Central memory CD8-positive, alpha-beta T cell (primary cell): ENCODE measurements around the gene NNT.
"Not testable (repeated sequence)": the region's sequence is repeated elsewhere in the genome, so short reads cannot be mapped to it uniquely, and the experiment has no call there.

Experiments used
- ATAC-seq: fragments of 150-1000 bp; cut with Tn5 transposase; replicated peaks from 2 replicates; pipeline ENCODE4 v1.10.0; 2022; ENCODE audit warnings: mild to moderate bottlenecking, moderate FRiP score, moderate number of reproducible peaks; ENCODE audit not compliant: poor library complexity, severe bottlenecking; ENCODE audit errors: extremely low read depth
- DNase-seq, 2 donors: peaks; one replicate each; pipeline ENCODE4 v3.0.0; 2021; ENCODE audit warnings: low spot score in 2 of 2
- H3K27ac Mint-ChIP-seq: one replicate; pipeline ENCODE4 v1.8.0; 2022; ENCODE audit warnings: low read depth, mild to moderate bottlenecking, moderate library complexity, mixed read lengths
- H3K27me3 Mint-ChIP-seq: one replicate; pipeline ENCODE4 v1.8.0; 2022; ENCODE audit warnings: mixed read lengths
- H3K36me3 Mint-ChIP-seq: one replicate; pipeline ENCODE4 v1.8.0; 2022; ENCODE audit warnings: mild to moderate bottlenecking, moderate library complexity, mixed read lengths; ENCODE audit not compliant: insufficient read depth
- H3K4me1 Mint-ChIP-seq: one replicate; pipeline ENCODE4 v1.8.0; 2022; ENCODE audit warnings: mixed read lengths
- H3K4me3 Mint-ChIP-seq: one replicate; pipeline ENCODE4 v1.8.0; 2022; ENCODE audit warnings: mild to moderate bottlenecking, moderate library complexity, mixed read lengths
- H3K9me3 Mint-ChIP-seq: one replicate; pipeline ENCODE4 v1.8.0; 2022; ENCODE audit warnings: mixed read lengths

Gene NNT

GRCh38 chr5:43719783-43720182, 116.8 kb downstream of the NNT start:
- not testable (repeated sequence) for H3K36me3 Mint-ChIP-seq, DNase-seq, H3K4me1 Mint-ChIP-seq, ATAC-seq, H3K27me3 Mint-ChIP-seq, H3K4me3 Mint-ChIP-seq, H3K27ac Mint-ChIP-seq, H3K9me3 Mint-ChIP-seq

GRCh38 chr5:43728581-43728980, 125.6 kb downstream of the NNT start:
- peaks cover 2% of the 10 kb centered on the region for H3K36me3 Mint-ChIP-seq
- no peak overlapping the region for H3K27ac Mint-ChIP-seq
- H3K27me3 Mint-ChIP-seq: peaks cover 19% of the 10 kb centered on the region
- DNase-seq (no peak), ATAC-seq (no peak)
- no peak overlapping the region for H3K4me3 Mint-ChIP-seq
- no peaks in the 10 kb centered on the region for H3K4me1 Mint-ChIP-seq
- H3K9me3 Mint-ChIP-seq: peaks cover 6% of the 10 kb centered on the region

GRCh38 chr5:43729846-43730478, 127.0 kb downstream of the NNT start:
- Mint-ChIP-seq H3K27ac (no peak overlapping the region), H3K9me3 (no peaks in the 10 kb centered on the region), H3K4me1 (no peaks in the 10 kb centered on the region), H3K4me3 (no peak overlapping the region), H3K36me3 (peaks cover 2% of the 10 kb centered on the region), H3K27me3 (peaks cover 19% of the 10 kb centered on the region)
- no peak for ATAC-seq
- no peak for DNase-seq

- ATAC-seq (no peak), DNase-seq (no peak)
- H3K36me3 Mint-ChIP-seq: peaks cover 2% of the 10 kb centered on the region
- H3K4me1 Mint-ChIP-seq: no peaks in the 10 kb centered on the region
- H3K4me3 Mint-ChIP-seq: no peak overlapping the region
- peaks cover 19% of the 10 kb centered on the region for H3K27me3 Mint-ChIP-seq
- no peaks in the 10 kb centered on the region for H3K9me3 Mint-ChIP-seq
- H3K27ac Mint-ChIP-seq: no peak overlapping the region
Observed at GRCh38 chr5:43730832-43731342, 127.9 kb downstream of the NNT start.

GRCh38 chr5:43731573-43731972, 128.6 kb downstream of the NNT start:
- H3K9me3 Mint-ChIP-seq: no peaks in the 10 kb centered on the region
- no peak overlapping the region for H3K4me3 Mint-ChIP-seq
- no peak for ATAC-seq
- peaks cover 19% of the 10 kb centered on the region for H3K27me3 Mint-ChIP-seq
- H3K36me3 Mint-ChIP-seq: peaks cover 2% of the 10 kb centered on the region
- no peak for DNase-seq
- no peak overlapping the region for H3K27ac Mint-ChIP-seq
- H3K4me1 Mint-ChIP-seq: no peaks in the 10 kb centered on the region

GRCh38 chr5:43745923-43746548, 143.1 kb downstream of the NNT start:
- H3K27me3 Mint-ChIP-seq, DNase-seq, H3K36me3 Mint-ChIP-seq, ATAC-seq, H3K4me1 Mint-ChIP-seq, H3K4me3 Mint-ChIP-seq, H3K9me3 Mint-ChIP-seq, H3K27ac Mint-ChIP-seq: not testable (repeated sequence)

- H3K4me1 Mint-ChIP-seq: no peaks in the 10 kb centered on the region
- H3K27ac Mint-ChIP-seq: no peak overlapping the region
- H3K9me3 Mint-ChIP-seq: peaks cover 11% of the 10 kb centered on the region
- no peak overlapping the region for H3K4me3 Mint-ChIP-seq
- H3K27me3 Mint-ChIP-seq: no peaks in the 10 kb centered on the region
- ATAC-seq (no peak), DNase-seq (no peak)
- H3K36me3 Mint-ChIP-seq: peaks cover 1% of the 10 kb centered on the region
Observed at GRCh38 chr5:43750809-43751208, 147.8 kb downstream of the NNT start.

- DNase-seq (no peak), ATAC-seq (no peak)
Observed at GRCh38 chr5:43753069-43753468, 150.1 kb downstream of the NNT start.

More at GRCh38 chr5:43753069-43753468, 150.1 kb downstream of the NNT start:
- Mint-ChIP-seq H3K4me3 (no peak overlapping the region), H3K36me3 (no peaks in the 10 kb centered on the region), H3K9me3 (peaks cover 14% of the 10 kb centered on the region), H3K27me3 (no peaks in the 10 kb centered on the region), H3K4me1 (no peaks in the 10 kb centered on the region), H3K27ac (no peak overlapping the region)
